ENCODE data around the gene AGRP.
A peak's percentile ranks its signal among the peaks of the same experiment; 100 is the strongest.

Gene AGRP

GRCh38 chr16:67463059-67463458 lies 20.3 kb downstream of the AGRP start:
- no peak for DNase-seq

DNA sequence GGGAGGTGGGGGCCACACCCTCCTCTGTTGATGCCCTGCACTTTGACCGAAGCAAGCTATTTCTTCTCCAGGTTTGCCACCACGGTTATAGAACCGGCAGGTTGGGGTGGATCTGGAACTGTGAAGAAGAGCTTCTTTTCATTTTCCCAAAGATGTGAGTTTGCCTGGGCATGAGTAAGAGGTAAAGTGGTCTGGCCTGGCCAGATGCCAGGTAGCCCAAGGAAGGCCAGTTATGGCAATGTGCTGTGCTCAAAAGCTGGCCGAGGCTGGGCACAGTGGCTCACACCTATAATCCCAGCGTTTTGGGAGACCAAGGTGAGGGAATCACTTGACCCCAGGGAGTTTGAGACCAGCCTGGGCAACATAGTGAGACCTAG lies 21.1 kb downstream of the AGRP start:
- DNase-seq: no peak

DNA sequence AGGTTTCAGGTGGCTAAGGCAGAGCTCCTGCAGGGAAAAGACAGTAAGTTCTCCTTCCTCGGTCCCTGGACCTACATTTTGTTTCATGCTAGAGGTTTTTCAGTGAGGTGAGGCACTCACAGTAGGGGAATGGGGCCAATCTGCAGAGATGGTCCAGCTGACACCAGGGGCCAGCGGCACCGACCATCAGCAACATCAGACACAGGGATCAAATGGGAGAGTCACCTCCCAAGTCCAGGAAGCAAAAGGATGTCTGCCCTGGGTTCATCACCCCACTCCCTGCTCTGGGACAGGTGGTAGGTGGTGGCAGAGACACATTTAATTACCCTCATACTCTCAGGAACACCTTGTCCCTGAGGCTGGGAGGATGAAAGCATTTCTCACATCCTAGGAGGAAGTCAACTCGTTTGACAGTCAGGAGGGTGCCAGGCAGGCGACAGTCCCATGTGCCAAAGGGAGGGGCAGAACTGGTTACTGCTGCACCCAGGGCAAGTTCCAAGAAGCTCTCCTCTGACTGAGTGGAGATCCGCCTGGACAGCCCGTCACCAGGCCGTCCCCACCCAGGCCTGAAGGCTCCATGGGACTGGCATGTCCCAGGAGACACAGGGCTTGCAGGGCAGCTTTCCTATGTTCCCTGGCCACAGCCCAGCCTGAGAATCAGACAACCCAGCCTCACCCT lies 21.6 kb downstream of the AGRP start:
- no peak for DNase-seq

- no peak for DNase-seq
Measured at GRCh38 chr16:67460961-67461360, 22.4 kb downstream of the AGRP start.

DNA sequence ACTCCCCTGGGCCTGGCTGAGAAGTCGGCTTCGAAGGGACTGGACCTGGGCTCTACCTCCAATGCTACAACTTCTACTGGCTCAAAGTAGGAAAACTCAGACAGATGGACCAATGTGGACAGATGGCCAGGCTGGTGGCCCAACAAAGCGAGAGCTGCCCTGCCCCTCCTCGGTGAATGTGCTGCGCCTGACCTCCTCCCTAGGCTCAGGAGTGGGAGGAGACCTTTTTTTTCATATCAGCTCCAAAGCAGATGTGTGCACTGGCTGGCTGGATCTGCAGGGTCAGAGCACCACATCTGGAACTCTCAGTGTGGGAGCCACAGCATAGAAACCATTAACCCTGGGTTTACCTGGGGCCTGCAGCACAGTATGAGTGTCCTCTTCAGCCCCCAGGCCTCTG lies 23.2 kb downstream of the AGRP start:
- no peak for DNase-seq

DNA sequence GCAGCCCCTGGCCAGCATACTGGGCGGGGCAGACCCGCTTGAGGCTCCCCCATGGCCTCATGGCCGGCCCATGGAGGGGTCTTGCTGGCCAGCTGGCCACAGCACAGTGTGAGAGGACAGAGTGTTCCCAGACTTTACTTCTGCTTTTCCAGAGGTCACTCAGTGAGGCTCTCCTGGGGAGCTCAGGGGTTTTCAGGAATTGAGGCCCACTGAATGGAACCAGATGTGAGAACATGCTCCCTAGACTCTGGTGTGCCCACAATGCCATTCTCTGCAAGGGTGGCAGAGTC lies 23.5 kb downstream of the AGRP start:
- no peak for DNase-seq

DNA sequence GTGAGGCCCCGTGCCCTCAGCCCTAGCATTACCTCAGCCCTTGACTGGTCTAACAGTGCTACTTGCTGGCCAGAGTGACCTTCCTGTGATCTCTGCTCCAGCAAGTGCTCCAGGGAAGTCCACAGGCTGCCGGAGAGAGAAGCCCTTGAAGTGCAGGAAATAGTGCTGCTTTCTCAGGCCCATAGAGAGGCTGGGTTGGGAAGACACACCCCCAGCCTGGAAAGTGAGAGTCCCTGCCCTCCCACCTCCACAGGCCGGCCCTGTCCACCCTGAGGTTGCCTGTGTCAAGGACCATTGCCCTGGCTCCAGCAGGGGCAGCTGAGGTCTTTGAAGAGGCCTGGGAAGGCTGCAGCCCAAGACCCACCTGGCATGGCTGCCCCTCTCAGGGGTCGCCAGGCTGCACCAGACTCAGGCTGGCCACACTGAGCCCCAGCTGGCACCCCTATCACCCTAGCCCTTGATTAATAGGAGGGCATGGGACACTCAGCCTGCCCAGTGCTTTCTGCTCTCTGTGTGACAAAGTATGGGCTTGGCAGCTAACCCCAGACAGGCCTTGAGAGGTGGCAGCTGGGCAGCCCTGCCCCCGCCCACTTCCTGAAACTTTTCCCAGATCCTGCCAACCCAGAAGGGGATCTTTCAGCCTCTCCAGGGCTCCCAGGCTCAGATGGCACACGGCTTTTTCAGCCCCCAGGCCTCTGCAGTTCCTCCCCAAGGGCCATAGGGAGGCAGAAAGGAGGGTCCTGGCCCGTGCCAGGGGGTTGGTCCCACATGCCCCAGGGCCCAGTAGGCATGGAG lies 24.1 kb downstream of the AGRP start:
- DNase-seq: no peak

DNA sequence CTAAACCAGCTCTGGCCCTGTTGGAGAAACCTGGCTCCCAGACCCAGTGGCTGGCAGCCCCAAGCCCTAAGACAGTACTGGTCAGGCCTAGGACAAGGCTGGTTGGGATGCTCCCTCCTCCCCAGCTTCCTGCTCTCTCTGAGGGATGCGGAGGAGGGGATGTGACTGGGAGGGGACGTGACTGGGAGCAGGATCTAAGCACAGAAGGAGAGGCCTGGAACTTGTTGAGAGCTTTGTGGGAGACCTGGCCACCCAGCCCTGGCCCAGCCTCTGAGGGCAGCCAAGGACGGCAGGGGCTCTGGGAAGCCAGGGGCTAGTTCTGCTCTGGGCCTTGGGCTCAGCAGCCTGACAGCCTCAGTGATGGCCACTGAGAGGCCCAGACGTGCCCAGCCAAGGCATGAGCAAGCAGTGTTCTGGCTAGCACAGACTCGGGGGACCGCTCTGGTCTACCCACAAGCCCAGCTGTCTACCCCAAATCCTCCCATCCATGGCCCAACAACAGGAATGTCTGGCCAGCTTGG lies 25.2 kb downstream of the AGRP start:
- DNase-seq: no peak

DNA sequence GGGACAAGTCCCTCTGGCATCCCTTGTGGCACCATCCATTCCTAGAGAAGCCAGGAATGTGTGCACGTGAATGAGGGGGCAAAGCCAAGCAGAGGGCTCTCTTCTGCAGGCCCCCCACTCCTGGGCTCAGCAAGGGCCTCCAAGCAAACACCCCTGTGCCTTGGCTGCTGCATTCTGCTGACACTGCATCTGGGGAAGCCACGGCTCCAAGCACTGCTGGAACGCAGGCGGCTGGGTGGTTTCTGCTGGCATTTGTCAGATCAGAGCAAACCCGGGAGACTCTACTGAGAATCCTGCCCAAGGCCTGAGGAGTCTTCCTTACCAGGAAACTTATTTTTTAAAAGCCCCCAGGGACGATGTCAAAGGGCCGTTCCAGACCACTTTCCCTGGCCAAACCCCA lies 25.7 kb downstream of the AGRP start:
- DNase-seq: no peak

DNA sequence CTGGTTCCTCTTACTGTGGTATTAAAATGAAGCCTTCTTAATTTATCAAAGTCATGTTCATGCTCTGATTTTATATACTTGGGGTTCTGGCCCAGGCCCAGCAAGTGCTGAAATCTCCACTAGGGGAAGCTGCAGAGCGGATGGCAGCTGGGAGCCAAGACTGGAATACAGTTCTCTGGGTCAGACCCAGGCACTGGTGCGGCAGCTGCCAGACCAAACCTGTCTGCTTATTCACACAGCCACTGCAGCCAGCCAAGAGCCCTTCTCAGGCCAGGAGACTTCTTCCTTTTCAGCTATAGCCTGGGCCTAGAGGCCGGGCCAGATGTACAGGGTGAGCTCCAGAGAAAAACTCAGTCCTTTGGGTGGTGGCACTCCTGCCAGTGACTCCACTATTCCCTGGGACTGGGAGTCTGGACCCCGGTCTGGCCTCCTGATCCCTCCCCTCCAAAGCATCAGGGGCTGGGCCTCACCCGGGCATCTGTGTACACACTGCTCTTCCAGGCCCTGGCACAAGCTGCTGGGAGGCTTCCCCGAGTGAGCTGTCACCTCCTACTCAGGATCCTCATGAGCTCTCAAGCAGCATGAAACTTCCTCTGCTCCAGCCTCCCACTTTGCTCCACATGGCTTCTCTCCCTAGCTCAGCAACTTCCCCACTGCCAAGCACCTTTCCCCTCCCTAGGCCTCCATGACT lies 26.8 kb downstream of the AGRP start:
- DNase-seq: no peak

GRCh38 chr16:67454852-67455251 lies 28.5 kb downstream of the AGRP start:
- DNase-seq: no peak

GRCh38 chr16:67454104-67454503 lies 29.2 kb downstream of the AGRP start:
- no peak for DNase-seq

DNA sequence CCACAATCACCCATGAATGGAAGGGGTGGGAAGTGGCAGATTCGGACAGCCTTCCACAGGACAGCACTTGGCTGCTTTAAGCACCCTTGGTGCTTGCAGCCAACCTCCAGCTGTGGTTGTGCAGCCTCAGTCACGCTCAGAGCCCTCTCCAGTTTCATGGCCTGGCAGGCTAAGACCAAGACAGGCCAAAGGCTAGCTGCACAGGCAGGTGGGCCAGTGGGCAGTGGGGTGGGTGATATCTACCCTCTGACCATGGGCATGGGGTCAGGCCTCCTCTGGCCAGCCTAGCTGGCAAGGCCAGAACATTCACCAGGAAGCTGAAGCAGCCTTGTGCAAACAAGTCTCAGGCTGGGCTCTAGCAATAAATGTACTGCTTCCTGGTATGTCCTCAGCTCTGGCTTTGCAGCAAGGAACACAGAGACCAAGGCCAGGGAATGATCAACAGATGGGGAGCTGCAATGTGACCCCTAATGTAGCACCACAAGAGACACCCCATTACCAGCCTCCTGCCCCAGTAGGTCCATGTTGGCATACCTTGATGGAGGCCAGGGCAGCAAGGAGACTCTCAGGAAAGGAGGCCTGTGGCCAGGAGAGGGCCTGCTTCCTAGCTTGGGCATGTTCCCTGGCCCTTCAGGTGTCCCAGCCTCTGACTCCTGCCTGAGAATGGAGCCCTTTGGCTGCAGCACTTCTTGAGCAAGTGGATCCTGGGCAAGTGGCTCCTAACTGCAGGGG lies 31.5 kb downstream of the AGRP start:
- no peak for DNase-seq

DNA sequence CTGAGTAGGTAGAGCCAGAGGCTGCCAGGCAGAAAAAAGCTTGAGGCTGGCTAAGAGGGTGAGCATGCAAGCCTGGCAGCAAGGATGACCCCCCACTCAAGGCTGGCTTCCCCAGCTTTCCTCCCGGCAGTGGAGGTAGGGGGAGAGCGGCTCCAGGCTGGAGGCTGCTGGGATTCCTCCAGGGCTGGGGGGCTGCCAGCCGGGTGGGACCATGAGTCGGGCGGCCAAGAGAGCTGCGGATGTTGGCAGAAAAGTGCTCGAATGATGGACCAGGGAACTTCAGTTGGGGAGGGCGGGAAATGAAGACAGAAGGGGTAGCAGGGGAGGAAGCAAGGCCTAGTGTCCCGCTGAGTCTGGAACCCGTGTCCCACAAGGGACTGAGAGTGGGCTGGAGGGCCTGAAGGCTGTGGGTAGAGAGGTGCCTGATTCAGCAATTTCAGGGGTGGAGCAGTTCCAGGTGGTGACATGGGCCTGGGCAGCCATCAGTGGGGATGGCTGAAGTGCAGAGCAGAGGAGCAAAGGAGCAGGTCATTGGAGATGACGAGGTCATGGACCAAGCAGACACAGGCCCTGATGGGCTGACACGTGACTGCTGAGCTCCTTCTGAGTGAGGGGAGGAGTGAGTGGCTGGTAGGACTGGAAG lies 32.2 kb downstream of the AGRP start:
- no peak for DNase-seq

DNA sequence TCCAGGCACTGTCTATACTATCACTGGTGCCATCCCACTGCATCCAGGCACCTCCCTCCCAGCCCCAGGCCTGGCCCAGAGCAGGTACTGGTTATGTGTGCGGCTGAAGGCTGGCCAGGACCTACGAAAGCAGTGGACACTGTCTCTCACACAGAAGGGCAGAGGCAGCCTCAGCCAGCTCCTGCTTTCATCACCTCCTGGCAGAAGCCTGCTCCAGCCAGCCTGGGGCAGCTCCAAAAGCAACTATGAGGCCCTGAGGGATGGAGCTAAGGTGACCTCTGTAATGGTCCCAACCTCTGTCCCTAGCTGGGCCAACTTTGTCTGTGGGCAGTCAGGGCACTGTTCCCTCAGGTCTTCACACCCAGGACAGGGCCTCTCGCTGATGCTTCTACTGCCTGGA lies 33.6 kb downstream of the AGRP start:
- DNase-seq: no peak

- no peak for DNase-seq
Measured at GRCh38 chr16:67449336-67449735, 34.0 kb downstream of the AGRP start.

DNA sequence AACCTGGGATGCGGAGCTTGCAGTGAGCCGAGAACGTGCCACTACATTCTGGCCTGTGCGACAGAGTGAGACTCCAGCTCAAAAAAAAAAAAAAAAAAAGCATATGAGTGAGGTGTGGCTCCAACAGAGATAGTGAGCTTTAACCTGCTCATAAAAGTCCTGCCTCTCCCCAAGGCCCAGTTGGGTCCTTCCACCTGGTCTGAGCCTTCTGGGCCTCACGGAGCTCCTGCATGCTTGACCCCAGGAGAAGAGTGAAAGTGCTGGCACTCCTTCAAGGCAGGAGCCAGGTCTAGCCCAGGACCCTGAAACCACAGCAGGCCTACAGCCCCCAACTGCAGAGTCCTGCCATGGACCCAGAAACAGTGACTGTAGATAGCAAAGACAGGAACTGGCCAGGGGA lies 34.8 kb downstream of the AGRP start:
- DNase-seq: no peak

GRCh38 chr16:67447508-67448076 lies 35.8 kb downstream of the AGRP start:
- DNase-seq: peak; percentile 12

- no peak for DNase-seq
Measured at GRCh38 chr16:67446968-67447507, 36.3 kb downstream of the AGRP start.

- no peak for DNase-seq
Measured at GRCh38 chr16:67445913-67446907, 37.1 kb downstream of the AGRP start.

- no peak for DNase-seq
Measured at GRCh38 chr16:67445441-67445912, 37.9 kb downstream of the AGRP start.

Measured in effector CD8-positive, alpha-beta T cell (primary cell).